ENCODE data around the gene SLC43A1.
"Not testable (repeated sequence)": the region's sequence is repeated elsewhere in the genome, so short reads cannot be mapped to it uniquely, and the experiment has no call there.

The SLC43A1 gene

GRCh38 chr11:57515332-57516060, at the start of gene SLC43A1:
Gene SLC43A1 (minus strand): TSS chr11:57515702. CDS start chr11:57514111, 1,591 bp downstream.
- peak; percentile 22 to 33 for DNase-seq (ENCODE audit: low read depth in 2 of 2)

- no peak for DNase-seq (ENCODE audit: low read depth in 2 of 2)
These were observed 47.1 kb upstream of the SLC43A1 start for GRCh38 chr11:57562596-57562995.

GRCh38 chr11:57560146-57560545, 44.6 kb upstream of the SLC43A1 start:
- no peak for DNase-seq (ENCODE audit: low read depth in 2 of 2)

- DNase-seq (ENCODE audit: low read depth in 2 of 2), result no peak
These were observed 40.5 kb upstream of the SLC43A1 start for GRCh38 chr11:57556041-57556440.

- DNase-seq (ENCODE audit: low read depth in 2 of 2), result no peak
These were observed 39.9 kb upstream of the SLC43A1 start for GRCh38 chr11:57555393-57555792.

GRCh38 chr11:57552479-57552878, 37.0 kb upstream of the SLC43A1 start:
- no peak for DNase-seq (ENCODE audit: low read depth in 2 of 2)

- no peak for DNase-seq (ENCODE audit: low read depth in 2 of 2)
These were observed 36.4 kb upstream of the SLC43A1 start for GRCh38 chr11:57551941-57552340.

GRCh38 chr11:57549983-57550382, 34.5 kb upstream of the SLC43A1 start:
- DNase-seq (ENCODE audit: low read depth in 2 of 2), result no peak

GRCh38 chr11:57547854-57548377, 32.4 kb upstream of the SLC43A1 start:
- DNase-seq (ENCODE audit: low read depth in 2 of 2), result no peak

- no peak for DNase-seq (ENCODE audit: low read depth in 2 of 2)
These were observed 31.5 kb upstream of the SLC43A1 start for GRCh38 chr11:57546869-57547475.

GRCh38 chr11:57546451-57546850, 30.9 kb upstream of the SLC43A1 start:
- DNase-seq (ENCODE audit: low read depth in 2 of 2), result no peak

- DNase-seq (ENCODE audit: low read depth in 2 of 2), result no peak
These were observed 30.4 kb upstream of the SLC43A1 start for GRCh38 chr11:57545883-57546282.

GRCh38 chr11:57544566-57544965, 29.1 kb upstream of the SLC43A1 start:
- DNase-seq (ENCODE audit: low read depth in 2 of 2), result no peak

GRCh38 chr11:57543593-57543992, 28.1 kb upstream of the SLC43A1 start:
- no peak for DNase-seq (ENCODE audit: low read depth in 2 of 2)

GRCh38 chr11:57542582-57542981, 27.1 kb upstream of the SLC43A1 start:
- DNase-seq (ENCODE audit: low read depth in 2 of 2), result no peak

- DNase-seq (ENCODE audit: low read depth in 2 of 2), result no peak
These were observed 25.7 kb upstream of the SLC43A1 start for GRCh38 chr11:57541169-57541568.

GRCh38 chr11:57539342-57539741, 23.8 kb upstream of the SLC43A1 start:
- DNase-seq (ENCODE audit: low read depth in 2 of 2), result no peak

GRCh38 chr11:57536947-57537619, 21.6 kb upstream of the SLC43A1 start, which contains the start of gene SMTNL1:
Gene SMTNL1 (plus strand): TSS chr11:57537595. CDS start chr11:57542643, 5,048 bp downstream.
- DNase-seq (ENCODE audit: low read depth in 2 of 2), result no peak

- not testable (repeated sequence) for DNase-seq (ENCODE audit: low read depth in 2 of 2)
These were observed 18.9 kb upstream of the SLC43A1 start for GRCh38 chr11:57534449-57534848.

- DNase-seq (ENCODE audit: low read depth in 2 of 2), result peak; percentile 88 to 91
These were observed 15.3 kb upstream of the SLC43A1 start, which contains the start of gene TIMM10 for GRCh38 chr11:57530596-57531507. Gene TIMM10 (minus strand): TSS chr11:57530754. CDS start chr11:57530189, 565 bp downstream.

- no peak for DNase-seq (ENCODE audit: low read depth in 2 of 2)
These were observed 14.7 kb upstream of the SLC43A1 start for GRCh38 chr11:57530215-57530595.

All from stimulated activated CD4-positive, alpha-beta T cell treated with anti-CD3 and anti-CD28 coated beads, Interleukin-4, amount 100 ng/mL, for 48 hours (primary cell).